ENCODE measurements around the gene UGCG. TPM values are rescaled to one million over a fixed set of nuclear protein-coding genes. Genes with fewer than 3 reads are reported as not detected.
A peak's percentile ranks its signal among the peaks of the same experiment; 100 is the strongest.
"Not testable (repeated sequence)": the region's sequence is repeated elsewhere in the genome, so short reads cannot be mapped to it uniquely, and the experiment has no call there.

UGCG gene
- total RNA-seq, 1 donor from 2014 or later: 13.5 TPM

GRCh38 chr9:111943200-111943599 lies 46.6 kb downstream of the UGCG start:
- ATAC-seq: no peak
- intact Hi-C loops (cut with micrococcal nuclease): no loop called here

GRCh38 chr9:111943746-111944145 lies 47.1 kb downstream of the UGCG start:
- DNase-seq (no peak), ATAC-seq (no peak)
- intact Hi-C loops (cut with micrococcal nuclease): no loop called here

More at GRCh38 chr9:111943200-111943599, 46.6 kb downstream of the UGCG start:
- no peak for DNase-seq

- DNase-seq: no peak
- ATAC-seq: no peak
- intact Hi-C loops (cut with micrococcal nuclease): no loop called here
Measured at GRCh38 chr9:111944241-111944866, 47.7 kb downstream of the UGCG start.

GRCh38 chr9:111945216-111945615 lies 48.6 kb downstream of the UGCG start:
- ATAC-seq (no peak), DNase-seq (no peak)
- intact Hi-C loops (cut with micrococcal nuclease): no loop called here

GRCh38 chr9:111948109-111948508 lies 51.5 kb downstream of the UGCG start:
- DNase-seq; ATAC-seq; intact Hi-C loops (cut with micrococcal nuclease): not testable (repeated sequence)

- no peak for ATAC-seq
- intact Hi-C loops (cut with micrococcal nuclease): no loop called here
Measured at GRCh38 chr9:111948951-111949350, 52.3 kb downstream of the UGCG start.

GRCh38 chr9:111949919-111950318 lies 53.3 kb downstream of the UGCG start:
- DNase-seq: no peak
- ATAC-seq: no peak
- intact Hi-C loops (cut with micrococcal nuclease): no loop called here

More at GRCh38 chr9:111948951-111949350, 52.3 kb downstream of the UGCG start:
- DNase-seq: no peak

- intact Hi-C loops (cut with micrococcal nuclease): no loop called here
- ATAC-seq (no peak), DNase-seq (no peak)
Measured at GRCh38 chr9:111952559-111952958, 55.9 kb downstream of the UGCG start.

- intact Hi-C loops (cut with micrococcal nuclease): no loop called here
- DNase-seq (no peak), ATAC-seq (no peak)
Measured at GRCh38 chr9:111953444-111953843, 56.8 kb downstream of the UGCG start.

- intact Hi-C loops (cut with micrococcal nuclease): no loop called here
- no peak for ATAC-seq
- no peak for DNase-seq
Measured at GRCh38 chr9:111955048-111955447, 58.4 kb downstream of the UGCG start.

GRCh38 chr9:111957856-111958631 lies 61.4 kb downstream of the UGCG start:
- peak; percentile 65 for ATAC-seq
- intact Hi-C loops (cut with micrococcal nuclease): loop anchor here (1.0 kb wide), 1 partner anchor 27 kb away; no protein-coding TSS in a partner anchor
- no peak for DNase-seq

GRCh38 chr9:111959468-111960359 lies 63.1 kb downstream of the UGCG start:
- DNase-seq: no peak
- intact Hi-C loops (cut with micrococcal nuclease): no loop called here
- peak; percentile 87 for ATAC-seq

GRCh38 chr9:111960485-111960884 lies 63.9 kb downstream of the UGCG start:
- DNase-seq; intact Hi-C loops (cut with micrococcal nuclease); ATAC-seq: not testable (repeated sequence)

- DNase-seq (no peak), ATAC-seq (no peak)
- intact Hi-C loops (cut with micrococcal nuclease): no loop called here
Measured at GRCh38 chr9:111961009-111961408, 64.4 kb downstream of the UGCG start.

- DNase-seq (no peak), ATAC-seq (no peak)
- intact Hi-C loops (cut with micrococcal nuclease): no loop called here
Measured at GRCh38 chr9:111961575-111961974, 65.0 kb downstream of the UGCG start.

- DNase-seq (no peak), ATAC-seq (no peak)
- intact Hi-C loops (cut with micrococcal nuclease): no loop called here
Measured at GRCh38 chr9:111962021-111962420, 65.4 kb downstream of the UGCG start.

- intact Hi-C loops (cut with micrococcal nuclease): no loop called here
- ATAC-seq: no peak
- DNase-seq: no peak
Measured at GRCh38 chr9:111963995-111964394, 67.4 kb downstream of the UGCG start.

- ATAC-seq: no peak
- no peak for DNase-seq
- intact Hi-C loops (cut with micrococcal nuclease): no loop called here
Measured at GRCh38 chr9:111965566-111966019, 69.0 kb downstream of the UGCG start.

GRCh38 chr9:111966124-111966723 lies 69.6 kb downstream of the UGCG start:
- intact Hi-C loops (cut with micrococcal nuclease): no loop called here
- ATAC-seq (no peak), DNase-seq (no peak)
